Karpas-422 (cell line): Measurements from ENCODE around the gene TIMP3. TPM values are rescaled to one million over a fixed set of nuclear protein-coding genes. Genes with fewer than 3 reads are reported as not detected.

Experiments used
- DNase-seq: peaks from one replicate; pipeline ENCODE4 v3.0.0-alpha.2; 2015
- H2AFZ ChIP-seq: fragments of 200-600 bp; sonication (generic); 2 replicates; pipeline ENCODE4 v1.6.1; 2014; ENCODE audit warnings: antibody characterized with exemption, low read length, mixed read lengths
- H3K27ac ChIP-seq: fragments of 200-600 bp; sonication (generic); 2 replicates; pipeline ENCODE4 v1.5.1; 2014; ENCODE audit warnings: mild to moderate bottlenecking, low read length, moderate library complexity
- H3K27me3 ChIP-seq: fragments of 200-600 bp; sonication (generic); 2 replicates; pipeline ENCODE4 v1.6.1; 2014; ENCODE audit warnings: low read length, mixed read lengths
- H3K36me3 ChIP-seq: fragments of 200-600 bp; sonication (generic); 2 replicates; pipeline ENCODE4 v1.6.1; 2014; ENCODE audit warnings: low read length, mixed read lengths; ENCODE audit not compliant: insufficient read depth
- H3K4me1 ChIP-seq: fragments of 200-600 bp; sonication (generic); 2 replicates; pipeline ENCODE4 v1.6.1; 2014; ENCODE audit warnings: mild to moderate bottlenecking, low read length, mixed read lengths
- H3K4me2 ChIP-seq: fragments of 200-600 bp; sonication (generic); 2 replicates; pipeline ENCODE4 v1.6.1; 2014; ENCODE audit warnings: low read length, low read depth, mild to moderate bottlenecking; ENCODE audit not compliant: poor library complexity, severe bottlenecking
- H3K4me3 ChIP-seq: fragments of 200-600 bp; sonication (generic); 2 replicates; pipeline ENCODE4 v1.5.1; 2014; ENCODE audit warnings: mild to moderate bottlenecking, antibody characterized with exemption, low read length, mixed read lengths
- H3K79me2 ChIP-seq: fragments of 200-600 bp; sonication (generic); 2 replicates; pipeline ENCODE4 v1.6.1; 2014; ENCODE audit warnings: mild to moderate bottlenecking, low read length, mixed read lengths
- H3K9ac ChIP-seq: fragments of 200-600 bp; sonication (generic); 2 replicates; pipeline ENCODE4 v1.6.0; 2014; ENCODE audit warnings: low read length
- H3K9me2 ChIP-seq: fragments of 200-600 bp; sonication (generic), shearing (Covaris generic); replicated peaks from 2 replicates; pipeline ENCODE4 v1.6.0; 2014; ENCODE audit warnings: mild to moderate bottlenecking, low read length, moderate library complexity; ENCODE audit not compliant: insufficient read depth
- H3K9me3 ChIP-seq: fragments of 300-700, 200-600 bp; sonication (generic); 2 replicates; pipeline ENCODE4 v1.6.1; 2014; ENCODE audit warnings: low read length, mixed read lengths
- H4K20me1 ChIP-seq: fragments of 200-600 bp; sonication (generic); 2 replicates; pipeline ENCODE4 v1.6.1; 2014; ENCODE audit warnings: mild to moderate bottlenecking, antibody characterized with exemption, low read length, low read depth; ENCODE audit not compliant: insufficient read depth
- total RNA-seq: library from RNA; depleted of rRNA; stranded (reverse); fragments of >200 nt; shearing (Covaris generic); gene quantifications from 2 replicates; pipeline ENCODE4 v1.2.3, GENCODE V29; 2014; ENCODE audit warnings: low replicate concordance

TIMP3 gene
- total RNA-seq, 1 experiment from 2014 or later: not detected

GRCh38 chr22:32760815-32761214 is 40.7 kb upstream of the TIMP3 start:
- Histone ChIP-seq H3K27me3 (no peaks in the 10 kb centered on the region), H3K36me3 (no peaks in the 10 kb centered on the region), H2AFZ (no peak overlapping the region), H3K4me3 (no peak overlapping the region), H3K9ac (no peak overlapping the region), H3K9me2 (no peaks in the 10 kb centered on the region), H3K4me1 (no peaks in the 10 kb centered on the region), H3K4me2 (no peak overlapping the region), H3K27ac (no peak overlapping the region), H3K9me3 (no peaks in the 10 kb centered on the region), H4K20me1 (no peaks in the 10 kb centered on the region), H3K79me2 (no peaks in the 10 kb centered on the region)
- DNase-seq: no peak

- Histone ChIP-seq H3K9me3 (no peaks in the 10 kb centered on the region), H3K9me2 (no peaks in the 10 kb centered on the region), H3K9ac (no peak overlapping the region), H4K20me1 (no peaks in the 10 kb centered on the region), H3K4me1 (no peaks in the 10 kb centered on the region), H3K36me3 (no peaks in the 10 kb centered on the region), H2AFZ (no peak overlapping the region), H3K4me2 (no peak overlapping the region), H3K4me3 (no peak overlapping the region), H3K79me2 (no peaks in the 10 kb centered on the region), H3K27me3 (no peaks in the 10 kb centered on the region), H3K27ac (no peak overlapping the region)
- DNase-seq: no peak
These were observed 40.1 kb upstream of the TIMP3 start for GRCh38 chr22:32761251-32761903.

- H3K4me2 ChIP-seq: no peak overlapping the region
- DNase-seq: no peak
- no peaks in the 10 kb centered on the region for H3K4me1 ChIP-seq
These were observed 37.0 kb upstream of the TIMP3 start for GRCh38 chr22:32764330-32765131.

GRCh38 chr22:32765132-32765618 is 36.3 kb upstream of the TIMP3 start:
- no peak overlapping the region for H3K4me2 ChIP-seq
- no peaks in the 10 kb centered on the region for H3K36me3 ChIP-seq
- no peaks in the 10 kb centered on the region for H3K9me2 ChIP-seq

More at GRCh38 chr22:32764330-32765131, 37.0 kb upstream of the TIMP3 start:
- H4K20me1 ChIP-seq: no peaks in the 10 kb centered on the region
- no peaks in the 10 kb centered on the region for H3K27me3 ChIP-seq
- no peaks in the 10 kb centered on the region for H3K79me2 ChIP-seq
- no peaks in the 10 kb centered on the region for H3K9me3 ChIP-seq
- no peak overlapping the region for H2AFZ ChIP-seq
- no peaks in the 10 kb centered on the region for H3K9me2 ChIP-seq
- no peak overlapping the region for H3K9ac ChIP-seq
- no peaks in the 10 kb centered on the region for H3K36me3 ChIP-seq
- no peak overlapping the region for H3K27ac ChIP-seq
- no peak overlapping the region for H3K4me3 ChIP-seq

GRCh38 chr22:32771756-32772155 is 29.7 kb upstream of the TIMP3 start:
- no peak for DNase-seq
- no peaks in the 10 kb centered on the region for H3K79me2 ChIP-seq
- H3K27me3 ChIP-seq: no peaks in the 10 kb centered on the region
- no peak overlapping the region for H2AFZ ChIP-seq
- H3K9ac ChIP-seq: no peak overlapping the region
- no peaks in the 10 kb centered on the region for H3K9me3 ChIP-seq
- no peak overlapping the region for H3K4me3 ChIP-seq
- H3K36me3 ChIP-seq: no peaks in the 10 kb centered on the region
- 0 out of 2 replicates have a peak, but pooled peaks cover 4% of the 10 kb centered on the region for H4K20me1 ChIP-seq
- H3K9me2 ChIP-seq: no peaks in the 10 kb centered on the region
- H3K27ac ChIP-seq: no peak overlapping the region
- no peaks in the 10 kb centered on the region for H3K4me1 ChIP-seq
- H3K4me2 ChIP-seq: no peak overlapping the region

More at GRCh38 chr22:32765132-32765618, 36.3 kb upstream of the TIMP3 start:
- DNase-seq: no peak
- Histone ChIP-seq H3K4me3 (no peak overlapping the region), H3K27me3 (no peaks in the 10 kb centered on the region), H3K9ac (no peak overlapping the region), H3K79me2 (no peaks in the 10 kb centered on the region), H2AFZ (no peak overlapping the region), H3K9me3 (no peaks in the 10 kb centered on the region), H3K27ac (no peak overlapping the region), H4K20me1 (no peaks in the 10 kb centered on the region), H3K4me1 (no peaks in the 10 kb centered on the region)

GRCh38 chr22:32775957-32776356 is 25.5 kb upstream of the TIMP3 start:
- no peak overlapping the region for H2AFZ ChIP-seq

GRCh38 chr22:32776397-32776796 is 25.1 kb upstream of the TIMP3 start:
- Histone ChIP-seq H3K4me3 (no peak overlapping the region), H3K9me3 (no peaks in the 10 kb centered on the region), H2AFZ (no peak overlapping the region), H3K4me2 (no peak overlapping the region), H3K27me3 (no peaks in the 10 kb centered on the region), H3K36me3 (no peaks in the 10 kb centered on the region), H4K20me1 (0 out of 2 replicates have a peak, but pooled peaks cover 4% of the 10 kb centered on the region), H3K79me2 (no peaks in the 10 kb centered on the region), H3K9me2 (no peaks in the 10 kb centered on the region), H3K4me1 (no peaks in the 10 kb centered on the region), H3K9ac (no peak overlapping the region), H3K27ac (no peak overlapping the region)
- DNase-seq: no peak

More at GRCh38 chr22:32775957-32776356, 25.5 kb upstream of the TIMP3 start:
- Histone ChIP-seq H3K9me2 (no peaks in the 10 kb centered on the region), H3K4me2 (no peak overlapping the region), H3K4me1 (no peaks in the 10 kb centered on the region), H3K4me3 (no peak overlapping the region), H3K27ac (no peak overlapping the region), H3K36me3 (no peaks in the 10 kb centered on the region), H4K20me1 (0 out of 2 replicates have a peak, but pooled peaks cover 4% of the 10 kb centered on the region), H3K79me2 (no peaks in the 10 kb centered on the region), H3K9ac (no peak overlapping the region), H3K9me3 (no peaks in the 10 kb centered on the region), H3K27me3 (no peaks in the 10 kb centered on the region)
- peak; percentile 53 for DNase-seq

GRCh38 chr22:32776802-32777201 is 24.7 kb upstream of the TIMP3 start:
- Histone ChIP-seq H2AFZ (no peak overlapping the region), H3K4me3 (no peak overlapping the region), H3K9me3 (no peaks in the 10 kb centered on the region), H3K4me2 (no peak overlapping the region), H3K4me1 (no peaks in the 10 kb centered on the region), H3K9ac (no peak overlapping the region), H3K27ac (no peak overlapping the region), H4K20me1 (0 out of 2 replicates have a peak, but pooled peaks cover 4% of the 10 kb centered on the region), H3K27me3 (no peaks in the 10 kb centered on the region), H3K79me2 (no peaks in the 10 kb centered on the region), H3K36me3 (no peaks in the 10 kb centered on the region), H3K9me2 (no peaks in the 10 kb centered on the region)
- no peak for DNase-seq
